GM18868 (cell line): ENCODE measurements around the gene FLNB.

Source experiments
- ATAC-seq: cut with Tn5 transposase; IDR thresholded peaks from one replicate; pipeline ENCODE4 v1.9.1; 2021; ENCODE audit warnings: mild to moderate bottlenecking, moderate library complexity; ENCODE audit not compliant: unreplicated experiment

Gene FLNB

GRCh38 chr3:58155838-58156237 is 147.6 kb downstream of the FLNB start:
- no peak for ATAC-seq

GRCh38 chr3:58157700-58158099 is 149.5 kb downstream of the FLNB start:
- no peak for ATAC-seq

- no peak for ATAC-seq
Measured at GRCh38 chr3:58158442-58159153, 150.4 kb downstream of the FLNB start.

GRCh38 chr3:58160399-58160798 is 152.2 kb downstream of the FLNB start:
- no peak for ATAC-seq

GRCh38 chr3:58161435-58162398 is 153.5 kb downstream of the FLNB start:
- no peak for ATAC-seq

- ATAC-seq, result no peak
Measured at GRCh38 chr3:58163234-58163633, 155.0 kb downstream of the FLNB start.

- no peak for ATAC-seq
Measured at GRCh38 chr3:58164199-58164879, 156.1 kb downstream of the FLNB start.

GRCh38 chr3:58164906-58165821 is 156.9 kb downstream of the FLNB start:
- no peak for ATAC-seq

- ATAC-seq, result peak; percentile 80
Measured at GRCh38 chr3:58167431-58168351, 159.5 kb downstream of the FLNB start.

- no peak for ATAC-seq
Measured at GRCh38 chr3:58168498-58168897, 160.3 kb downstream of the FLNB start.

GRCh38 chr3:58169371-58169770 is 161.1 kb downstream of the FLNB start:
- ATAC-seq, result no peak

GRCh38 chr3:58170376-58170775 is 162.2 kb downstream of the FLNB start:
- ATAC-seq, result no peak

- ATAC-seq, result no peak
Measured at GRCh38 chr3:58171126-58171525, 162.9 kb downstream of the FLNB start.

GRCh38 chr3:58173029-58173668 is 164.9 kb downstream of the FLNB start:
- no peak for ATAC-seq

GRCh38 chr3:58173669-58174398 is 165.6 kb downstream of the FLNB start:
- peak; percentile 47 for ATAC-seq

- no peak for ATAC-seq
Measured at GRCh38 chr3:58175187-58175436, 166.9 kb downstream of the FLNB start.

- no peak for ATAC-seq
Measured at GRCh38 chr3:58175437-58176184, 167.4 kb downstream of the FLNB start.

- ATAC-seq, result no peak
Measured at GRCh38 chr3:58176185-58176530, 167.9 kb downstream of the FLNB start.
